Measurements from ENCODE around the gene KCNS3.

KCNS3 gene

DNA sequence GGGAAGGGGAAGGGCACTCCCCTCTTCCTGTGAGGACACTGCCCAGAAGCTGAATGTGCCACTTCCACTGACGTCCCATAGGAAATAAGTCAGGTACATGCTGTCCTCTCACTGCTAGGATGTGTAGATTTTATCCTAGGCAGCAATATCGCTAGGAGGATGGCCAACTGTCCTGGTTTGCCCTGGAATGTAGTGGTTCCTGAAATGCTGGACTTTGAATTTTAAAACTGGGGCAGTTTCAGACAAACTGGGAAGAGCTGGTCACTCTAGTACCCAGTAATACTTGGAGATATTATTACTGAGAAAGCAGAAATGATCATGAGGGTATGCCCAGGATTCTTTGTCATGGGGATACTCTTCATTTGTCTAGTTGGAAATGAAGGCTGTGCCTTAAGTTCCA is 5.4 kb upstream of the KCNS3 start:
- no peak for DNase-seq
- in situ Hi-C loops (cut with MboI; ENCODE audit: low pct_unique_long_range_greater_than_20kb, low sequenced_read_pairs): no loop called here

DNA sequence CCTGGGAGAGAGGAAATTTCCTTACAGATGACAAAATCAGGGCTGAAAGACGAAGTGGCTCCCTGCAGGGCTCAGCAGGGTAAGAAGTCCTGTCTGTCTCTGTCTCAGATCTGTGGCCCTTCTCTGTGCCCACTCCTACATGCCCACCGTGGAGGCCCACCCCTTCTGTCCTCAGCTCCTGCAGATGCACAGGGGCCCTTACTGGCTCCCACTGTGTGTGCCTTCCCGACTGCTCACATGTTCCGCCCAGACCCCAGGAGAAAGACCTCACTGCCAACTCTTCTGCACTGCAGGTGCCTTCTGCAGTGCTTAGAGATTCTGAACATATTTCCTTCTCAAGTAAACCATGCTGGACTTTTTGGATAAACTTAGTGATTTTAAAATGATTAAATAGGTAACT is 1.9 kb upstream of the KCNS3 start:
- DNase-seq: no peak
- in situ Hi-C loops (cut with MboI; ENCODE audit: low pct_unique_long_range_greater_than_20kb, low sequenced_read_pairs): no loop called here

DNA sequence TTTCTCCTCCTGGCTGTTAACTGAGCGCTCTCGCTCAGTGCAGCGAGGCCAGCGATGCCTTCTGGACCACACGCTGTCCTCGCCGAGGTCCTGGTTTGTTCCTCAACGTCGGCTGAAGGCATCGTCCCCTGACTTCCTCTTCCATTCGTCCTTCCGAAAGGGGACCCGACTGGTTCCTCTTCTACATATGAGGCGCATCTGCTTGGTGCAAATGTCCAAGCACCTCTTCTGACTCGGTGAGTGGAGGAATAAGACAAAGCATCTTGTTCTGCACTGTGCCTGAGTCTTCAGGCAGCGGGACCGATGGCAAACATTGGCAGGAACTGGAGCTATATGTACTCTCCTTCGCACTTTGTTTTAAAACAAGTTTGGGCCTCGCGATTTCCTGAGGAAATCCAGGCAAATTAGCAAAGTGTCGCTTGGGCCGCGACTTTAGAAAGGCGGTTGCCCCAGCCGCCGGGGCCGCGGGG is 621 bp upstream of the KCNS3 start:
- in situ Hi-C loops (cut with MboI; ENCODE audit: low pct_unique_long_range_greater_than_20kb, low sequenced_read_pairs): no loop called here
- peak; percentile 55 for DNase-seq

DNA sequence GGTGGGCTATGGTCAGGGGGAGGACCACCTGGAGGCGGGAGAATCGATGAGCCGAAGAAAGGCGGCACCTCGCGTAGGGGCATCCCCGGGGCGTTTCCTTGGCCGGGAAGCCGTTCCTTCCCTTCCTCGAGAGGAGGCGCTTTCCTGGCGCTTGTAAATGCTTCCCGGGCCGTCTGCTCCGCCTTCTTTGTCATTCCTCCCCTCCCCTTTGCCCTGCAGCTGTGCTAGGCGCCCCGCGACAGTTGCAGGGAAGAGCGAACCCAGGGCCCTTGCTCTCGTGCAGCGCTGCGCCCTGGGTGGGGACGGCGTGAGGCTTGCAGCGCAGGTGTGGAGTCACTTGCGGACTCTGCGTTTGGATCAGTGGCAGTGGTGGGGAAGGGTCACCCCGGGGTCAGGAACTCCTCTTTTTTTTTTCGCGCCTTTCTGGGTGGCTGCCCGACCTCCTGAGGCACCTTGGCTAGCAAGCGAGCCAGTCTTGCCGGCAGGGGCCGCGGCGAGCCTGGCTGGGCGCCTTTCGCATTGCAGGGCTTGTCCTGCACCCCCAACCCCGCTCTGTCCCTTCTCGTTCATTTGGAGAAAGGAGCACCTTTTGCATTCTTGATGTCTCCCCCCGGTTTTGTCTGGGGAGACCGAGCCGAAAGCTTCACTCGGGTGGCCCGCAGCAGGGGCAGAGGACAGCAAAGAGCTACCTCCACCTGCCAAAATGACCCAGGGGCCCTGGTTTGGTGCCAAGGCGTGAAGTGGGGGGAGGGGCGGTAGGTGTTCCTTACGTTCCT is 858 bp downstream of the KCNS3 start:
- peak; percentile 65 for DNase-seq
- in situ Hi-C loops (cut with MboI; ENCODE audit: low pct_unique_long_range_greater_than_20kb, low sequenced_read_pairs): no loop called here

DNA sequence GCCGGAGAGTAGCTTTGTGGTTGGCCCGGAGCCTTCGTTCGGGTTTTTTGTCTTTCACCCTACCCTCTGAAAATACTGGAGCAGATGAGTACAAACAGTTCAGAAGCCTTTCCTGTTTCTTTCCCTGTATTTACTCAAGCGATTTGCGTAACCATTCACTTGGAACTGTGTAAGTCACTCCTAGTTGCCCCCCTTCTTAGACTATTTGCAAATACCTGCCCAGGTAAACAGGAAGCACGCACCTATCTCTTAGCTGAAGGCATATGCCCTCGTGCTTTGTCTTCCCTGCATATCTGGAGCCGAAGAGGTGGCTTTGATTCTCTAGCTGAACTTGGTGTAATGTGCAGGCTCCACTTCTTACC is 1.4 kb downstream of the KCNS3 start:
- in situ Hi-C loops (cut with MboI; ENCODE audit: low pct_unique_long_range_greater_than_20kb, low sequenced_read_pairs): no loop called here
- no peak for DNase-seq

DNA sequence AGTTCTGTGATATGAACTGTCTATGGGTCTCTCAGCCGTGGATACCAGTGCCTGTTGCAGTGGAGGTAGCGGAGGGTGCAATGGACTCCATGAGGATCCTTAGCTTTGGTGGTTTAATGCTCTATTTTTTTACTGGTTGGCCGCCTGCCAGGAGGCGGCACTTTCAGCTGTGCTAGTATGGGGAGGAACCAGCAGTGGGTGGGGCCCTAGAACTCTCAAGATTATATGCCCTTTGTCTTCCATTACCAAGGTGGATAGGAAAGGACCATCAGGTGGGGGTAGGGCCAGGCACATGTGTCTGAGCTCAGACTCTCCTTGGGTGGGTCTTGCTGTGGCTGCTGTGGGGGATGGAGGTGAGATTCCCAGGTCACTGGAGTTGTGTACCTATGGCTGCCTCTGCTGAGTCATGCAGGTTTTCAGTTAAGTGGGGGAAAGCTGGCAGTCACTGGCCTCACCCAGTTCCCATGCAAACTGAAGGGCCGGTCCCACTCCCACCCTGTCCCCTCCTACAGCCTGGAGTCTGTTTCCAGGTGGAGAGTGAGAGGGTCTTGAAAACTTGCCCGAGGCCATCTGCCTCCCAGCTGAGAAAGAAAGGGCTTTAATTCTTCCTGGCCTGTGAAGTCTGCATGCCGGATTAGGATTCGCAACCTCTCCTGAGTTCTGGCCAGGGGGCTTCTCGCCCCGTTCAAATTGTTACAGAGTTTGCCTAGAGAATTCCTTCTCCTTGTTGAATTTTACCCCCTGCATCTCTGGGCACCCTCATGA is 14.5 kb downstream of the KCNS3 start:
- in situ Hi-C loops (cut with MboI; ENCODE audit: low pct_unique_long_range_greater_than_20kb, low sequenced_read_pairs): no loop called here

DNA sequence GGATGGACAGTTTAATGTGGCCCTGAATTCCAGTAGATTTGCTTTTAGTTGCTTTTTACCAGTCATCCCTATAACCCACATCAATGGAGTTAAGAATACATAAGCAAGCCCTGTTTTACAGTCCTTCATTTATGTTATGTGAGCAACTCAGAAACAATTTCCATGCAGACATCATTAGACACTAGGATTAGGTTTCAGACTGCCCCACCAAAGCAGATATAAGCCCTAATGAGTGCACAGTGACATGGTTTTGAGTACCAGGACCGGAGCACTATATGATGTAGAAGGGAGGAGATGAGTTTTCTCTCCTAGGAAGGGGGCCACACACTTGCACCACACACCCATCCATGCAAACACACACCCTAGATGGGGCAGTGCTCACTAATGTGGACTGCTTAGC is 15.5 kb downstream of the KCNS3 start:
- in situ Hi-C loops (cut with MboI; ENCODE audit: low pct_unique_long_range_greater_than_20kb, low sequenced_read_pairs): no loop called here
- DNase-seq: no peak

More for the DNA sequence above, 14.5 kb downstream of the KCNS3 start:
- no peak for DNase-seq

DNA sequence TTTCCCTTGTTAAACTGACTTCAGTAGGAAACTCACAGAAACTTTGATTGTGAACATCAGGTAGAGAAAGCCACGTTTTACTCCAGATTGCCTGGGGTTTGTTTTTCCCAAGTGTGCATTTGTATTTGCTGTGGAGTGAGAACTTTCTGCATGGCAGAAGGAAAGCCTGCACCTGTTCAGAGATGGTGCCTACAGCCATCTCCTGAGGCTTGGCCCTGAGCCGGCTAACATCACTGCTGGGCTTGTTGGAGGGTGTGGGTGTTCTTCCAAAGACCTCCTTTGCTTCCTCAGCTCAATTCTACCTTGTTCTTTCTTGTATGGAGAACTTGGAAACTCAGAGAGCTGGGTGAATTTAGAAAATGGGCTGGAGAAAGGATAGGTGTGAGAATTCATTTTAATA is 16.1 kb downstream of the KCNS3 start:
- in situ Hi-C loops (cut with MboI; ENCODE audit: low pct_unique_long_range_greater_than_20kb, low sequenced_read_pairs): no loop called here
- no peak for DNase-seq

DNA sequence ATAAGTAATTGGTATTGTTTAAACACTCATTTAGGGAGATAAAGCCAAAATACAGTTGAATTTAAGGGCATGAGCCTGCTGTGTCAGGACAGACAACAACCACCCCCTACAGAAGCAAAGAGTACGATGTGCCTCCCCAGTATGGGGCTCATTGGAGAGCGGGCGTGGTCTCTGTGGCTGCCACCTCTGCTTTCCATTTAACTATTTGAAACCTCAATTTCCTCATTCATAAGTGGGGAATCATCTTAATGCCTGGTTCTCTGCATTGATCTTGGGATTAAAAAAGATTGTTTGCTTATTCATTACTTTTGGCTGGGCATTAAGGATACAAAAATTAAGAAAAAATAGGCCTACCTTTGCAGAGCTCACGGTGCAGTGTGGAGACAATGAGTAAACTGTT is 21.4 kb downstream of the KCNS3 start:
- DNase-seq: no peak
- in situ Hi-C loops (cut with MboI; ENCODE audit: low pct_unique_long_range_greater_than_20kb, low sequenced_read_pairs): no loop called here

DNA sequence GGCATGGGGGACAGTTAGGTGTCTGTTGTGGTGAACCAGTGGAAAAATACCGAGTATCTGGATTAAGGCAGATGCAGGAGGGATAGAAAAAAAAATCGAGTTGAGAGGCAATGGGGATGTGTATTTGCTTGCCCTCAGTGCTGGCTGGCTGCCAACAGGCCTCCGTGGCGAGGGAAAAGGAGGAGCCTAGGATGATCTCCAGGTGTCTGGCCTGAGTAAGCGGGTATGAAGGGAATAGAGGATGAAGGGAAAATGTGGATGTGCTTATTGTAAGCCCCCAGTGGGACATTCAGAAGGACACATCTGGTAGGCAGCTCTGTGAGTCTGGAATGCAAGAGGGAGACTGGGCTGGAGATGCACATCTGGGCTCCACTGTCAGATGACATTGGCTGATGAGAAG is 22.8 kb downstream of the KCNS3 start:
- no peak for DNase-seq
- in situ Hi-C loops (cut with MboI; ENCODE audit: low pct_unique_long_range_greater_than_20kb, low sequenced_read_pairs): no loop called here

DNA sequence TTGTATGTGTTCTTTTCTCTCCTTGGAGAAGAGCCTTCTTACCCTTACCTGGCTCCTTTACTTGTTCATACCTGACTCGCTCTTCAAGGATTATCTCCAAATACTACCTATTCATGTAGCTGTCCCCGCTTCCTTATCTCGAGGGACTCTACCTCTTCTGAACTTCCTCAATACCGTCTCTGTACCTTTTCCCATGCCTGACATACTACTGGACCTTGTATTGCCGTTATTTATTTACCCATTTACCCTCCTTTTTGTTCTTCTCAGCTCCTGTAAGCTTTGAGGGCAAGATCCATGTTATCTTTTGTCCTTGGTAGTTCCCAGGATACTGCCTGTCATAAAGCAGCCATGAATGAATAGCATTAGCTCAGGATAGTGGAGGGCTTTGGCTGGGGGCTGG is 32.5 kb downstream of the KCNS3 start:
- in situ Hi-C loops (cut with MboI; ENCODE audit: low pct_unique_long_range_greater_than_20kb, low sequenced_read_pairs): no loop called here

DNA sequence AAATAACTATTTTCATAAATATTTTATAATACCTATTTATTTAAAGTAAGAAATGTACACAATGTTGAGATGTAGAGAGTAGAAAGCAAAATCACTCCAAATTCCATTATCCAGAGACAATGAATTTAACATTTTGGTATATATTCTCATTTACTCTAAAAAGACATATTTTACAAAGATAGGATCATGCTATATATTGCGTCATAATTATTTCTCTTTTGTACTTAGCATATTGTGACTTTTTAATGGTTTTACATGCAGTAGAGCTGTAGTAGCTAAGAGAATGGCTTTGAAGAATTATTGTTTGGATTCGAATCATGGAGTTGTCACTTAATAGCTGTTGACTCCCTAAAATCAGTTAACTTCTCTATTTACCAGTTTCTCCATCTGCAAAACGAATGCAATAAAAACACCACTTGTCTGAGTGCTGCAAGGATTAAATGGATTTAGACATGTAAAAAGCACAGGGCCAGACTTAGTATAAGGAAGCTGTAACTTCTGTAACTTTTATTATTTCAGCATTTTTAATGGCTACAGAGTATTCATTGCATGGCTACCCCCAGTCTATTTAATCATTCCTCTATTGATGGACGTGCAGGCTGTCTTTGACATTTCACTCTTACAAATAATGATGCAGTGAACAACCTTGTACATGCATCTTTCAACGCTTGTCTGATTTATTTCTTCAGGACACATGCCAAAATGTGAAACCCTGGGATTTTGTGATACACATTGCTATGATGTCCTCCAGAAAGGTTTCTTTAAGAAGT is 33.2 kb downstream of the KCNS3 start:
- DNase-seq: no peak
- in situ Hi-C loops (cut with MboI; ENCODE audit: low pct_unique_long_range_greater_than_20kb, low sequenced_read_pairs): no loop called here

More for the DNA sequence above, 32.5 kb downstream of the KCNS3 start:
- no peak for DNase-seq

DNA sequence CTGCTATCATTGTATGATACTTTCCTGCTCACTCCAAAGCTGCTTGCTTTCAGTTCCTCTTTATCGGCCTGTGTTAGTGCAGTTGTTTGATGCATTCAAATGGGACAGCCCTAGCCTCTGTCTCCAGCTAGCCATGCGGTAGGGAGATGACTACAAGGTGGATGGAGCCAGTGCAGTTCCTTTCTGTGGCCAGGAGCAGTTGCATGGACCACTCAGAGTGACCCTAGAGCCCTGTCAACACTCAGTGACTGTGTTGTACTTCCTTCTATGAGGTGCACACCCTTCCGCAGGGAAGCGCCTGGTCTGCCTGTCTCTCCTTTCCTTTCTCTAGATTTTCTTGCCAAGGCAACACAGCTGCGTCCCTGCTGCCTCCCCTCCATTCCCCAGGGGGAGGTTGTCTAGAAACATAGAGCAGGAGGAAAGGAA is 33.8 kb downstream of the KCNS3 start:
- no peak for DNase-seq

DNA sequence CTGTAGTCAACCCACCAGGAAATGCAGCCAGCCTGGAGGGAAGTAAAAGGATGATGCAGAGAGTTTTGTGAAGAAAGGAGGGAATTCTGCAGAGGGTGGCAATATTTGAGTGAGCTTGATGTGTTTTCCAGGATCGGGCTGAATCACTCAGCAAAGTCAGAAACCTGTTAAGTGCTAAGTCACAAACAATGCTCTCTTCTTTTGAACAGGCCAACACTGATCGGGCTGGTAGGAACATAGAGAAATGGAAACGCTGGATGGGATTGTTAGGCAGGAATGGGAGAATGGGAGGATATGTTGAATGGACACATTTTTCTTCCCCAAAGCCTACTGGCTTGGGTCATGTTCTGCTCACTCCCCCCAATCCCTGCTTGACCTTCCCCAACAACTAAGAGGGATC is 36.6 kb downstream of the KCNS3 start:
- DNase-seq: no peak
- in situ Hi-C loops (cut with MboI; ENCODE audit: low pct_unique_long_range_greater_than_20kb, low sequenced_read_pairs): no loop called here

More for the DNA sequence above, 33.8 kb downstream of the KCNS3 start:
- in situ Hi-C loops (cut with MboI; ENCODE audit: low pct_unique_long_range_greater_than_20kb, low sequenced_read_pairs): no loop called here

DNA sequence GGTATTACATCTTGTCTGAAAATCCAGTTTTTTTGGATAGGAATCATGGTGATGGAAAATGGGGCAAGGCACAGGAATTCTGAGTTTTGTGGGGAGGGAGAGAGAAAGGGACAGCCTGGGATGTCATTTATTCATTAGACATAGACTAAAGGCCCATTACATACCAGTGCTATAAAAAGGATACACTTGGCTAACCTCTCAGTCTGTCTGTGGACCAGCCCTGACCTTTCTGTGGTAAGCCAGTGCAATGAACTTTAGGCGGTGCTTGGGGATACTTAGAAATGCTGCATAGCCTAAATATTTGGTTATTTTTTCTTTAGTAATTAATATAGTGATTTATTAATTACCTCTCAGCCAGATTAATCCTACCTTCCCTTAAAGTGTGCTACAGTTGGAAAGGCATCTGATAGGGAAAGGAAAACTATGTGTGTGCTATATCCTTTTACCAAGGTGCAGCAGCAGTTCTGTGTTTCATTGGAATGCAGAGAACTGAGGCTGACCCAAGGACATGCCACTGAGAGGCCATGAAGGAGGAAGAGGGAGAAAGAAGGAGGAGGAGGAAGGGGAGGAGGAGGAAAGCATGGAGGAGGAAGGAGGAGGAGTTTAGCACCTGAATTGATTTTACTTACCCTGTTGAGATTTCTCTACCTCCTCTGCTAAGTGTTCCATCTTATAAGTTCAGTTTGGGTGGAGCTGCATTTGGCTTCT is 37.5 kb downstream of the KCNS3 start:
- no peak for DNase-seq
- in situ Hi-C loops (cut with MboI; ENCODE audit: low pct_unique_long_range_greater_than_20kb, low sequenced_read_pairs): no loop called here

DNA sequence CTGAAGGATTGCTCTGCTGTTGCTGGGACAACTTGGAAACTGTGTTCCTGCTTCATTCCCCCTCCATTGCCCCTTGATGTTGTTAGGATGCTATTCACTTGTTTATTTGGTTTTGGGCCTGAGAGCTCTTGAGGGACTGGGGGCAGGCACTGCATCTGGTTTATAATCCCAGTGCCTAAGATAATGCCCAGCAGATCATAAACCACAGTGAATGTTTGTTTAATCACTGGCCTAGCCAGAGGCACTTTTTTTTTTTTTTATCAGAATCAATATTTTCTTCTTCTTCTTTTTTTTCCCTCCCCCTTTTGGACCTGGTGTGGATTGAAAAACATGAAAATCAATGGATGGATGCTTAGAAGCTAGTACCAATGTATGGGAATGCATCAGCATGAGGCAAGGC is 38.1 kb downstream of the KCNS3 start:
- no peak for DNase-seq
- in situ Hi-C loops (cut with MboI; ENCODE audit: low pct_unique_long_range_greater_than_20kb, low sequenced_read_pairs): no loop called here

DNA sequence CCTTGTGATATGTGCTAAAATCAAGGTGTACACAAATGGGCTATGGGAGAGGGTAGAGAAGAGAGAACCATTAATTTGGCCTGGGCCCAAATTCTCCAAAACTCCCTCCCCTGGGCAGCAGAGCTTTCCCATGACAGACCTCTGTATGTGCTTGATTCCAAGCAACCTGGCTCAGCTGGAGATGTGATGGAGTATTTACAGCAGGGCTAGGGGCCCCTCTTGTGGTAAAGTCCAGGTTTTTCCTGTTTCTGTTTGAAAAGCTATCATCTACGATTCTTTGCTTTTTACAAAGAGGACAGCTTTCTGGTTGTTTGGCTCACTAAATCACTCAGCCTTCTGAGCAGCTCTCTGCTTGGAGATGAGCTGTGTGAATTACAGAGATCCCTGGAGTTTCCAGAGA is 40.3 kb downstream of the KCNS3 start:
- in situ Hi-C loops (cut with MboI; ENCODE audit: low pct_unique_long_range_greater_than_20kb, low sequenced_read_pairs): no loop called here
- DNase-seq: peak; percentile 37

DNA sequence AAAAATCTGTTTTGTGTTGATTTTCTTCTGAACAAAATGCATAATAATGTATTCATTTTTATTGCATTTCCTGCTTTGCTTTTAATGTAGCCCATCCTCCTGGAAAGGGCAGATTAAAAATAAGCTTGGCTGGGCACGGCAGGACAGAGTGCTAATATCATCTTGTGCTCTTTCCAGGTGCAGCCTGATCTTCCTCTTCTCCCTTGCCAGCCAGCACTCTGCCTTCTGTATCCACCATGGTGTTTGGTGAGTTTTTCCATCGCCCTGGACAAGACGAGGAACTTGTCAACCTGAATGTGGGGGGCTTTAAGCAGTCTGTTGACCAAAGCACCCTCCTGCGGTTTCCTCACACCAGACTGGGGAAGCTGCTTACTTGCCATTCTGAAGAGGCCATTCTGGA is 52.3 kb downstream of the KCNS3 start:
- in situ Hi-C loops (cut with MboI; ENCODE audit: low pct_unique_long_range_greater_than_20kb, low sequenced_read_pairs): no loop called here
- no peak for DNase-seq

DNA sequence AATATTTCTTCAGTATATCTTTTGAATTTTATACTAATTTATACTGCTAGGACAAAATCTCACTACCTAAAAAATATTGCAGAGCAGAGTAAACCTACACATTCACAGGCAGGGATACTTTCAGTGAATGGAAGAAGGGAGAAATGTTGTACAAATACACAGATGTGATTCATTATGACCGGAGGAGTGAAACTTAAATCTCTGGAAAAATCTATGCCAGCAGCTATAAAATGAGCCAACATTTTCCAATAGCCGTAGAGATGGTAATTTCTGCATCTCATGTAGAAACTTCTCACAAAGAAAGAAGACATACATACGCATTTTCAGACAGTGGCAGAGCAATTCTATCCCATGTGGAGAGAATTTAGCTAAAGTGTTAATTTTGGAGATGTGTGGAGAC is 54.8 kb downstream of the KCNS3 start:
- in situ Hi-C loops (cut with MboI; ENCODE audit: low pct_unique_long_range_greater_than_20kb, low sequenced_read_pairs): no loop called here
- no peak for DNase-seq
